ENCODE results near the gene CCDC177. TPM values are rescaled to one million over a fixed set of nuclear protein-coding genes. Genes with fewer than 3 reads are reported as not detected.

Gene CCDC177
- total RNA-seq, 4 donors from 2014 or later: 0.22 TPM; not detected in 3

DNA sequence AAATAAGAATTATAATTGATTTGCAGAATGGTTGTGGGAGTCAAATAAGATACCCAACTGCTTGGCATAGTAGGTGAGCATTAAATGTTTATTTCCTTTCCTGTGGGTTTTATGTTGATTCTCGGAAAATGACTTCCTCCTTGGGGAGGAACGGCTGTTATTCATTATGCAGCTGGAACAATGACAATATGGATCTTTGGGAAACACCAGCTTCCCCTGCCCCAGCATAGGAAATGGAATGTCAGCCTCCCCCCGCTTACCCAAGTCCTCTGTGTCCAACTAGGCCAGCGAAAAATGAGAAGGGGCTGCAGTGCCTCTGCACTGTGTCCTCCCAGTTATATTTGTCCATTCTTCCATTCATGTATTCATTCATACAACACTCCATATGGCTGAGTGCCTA, 11.7 kb upstream of the CCDC177 start:
- TF ChIP-seq POLR2A (IDR thresholded peaks at IDR 0.05): no peak
- H3K36me3 ChIP-seq: no peaks in the 10 kb centered on the region
- DNase-seq: no peak
- peaks cover 0 to 34% (median 4%) of the 10 kb centered on the region in 3 donors for H3K4me1 ChIP-seq
- WGBS, 2 donors: 40 to 67% methylated on average over 4 of the region's 4 CpGs
- H3K4me3 ChIP-seq: no peak overlapping the region
- H3K27ac ChIP-seq: peak overlapping the region in 1 of 4 donors; percentile 50
- intact Hi-C loops (cut with DNase I): loop anchor here (2.0 kb wide), 1 partner anchor 138 kb away; no protein-coding TSS in a partner anchor
- H3K27me3 ChIP-seq: no peaks in the 10 kb centered on the region
- no peaks in the 10 kb centered on the region for H3K9me3 ChIP-seq

DNA sequence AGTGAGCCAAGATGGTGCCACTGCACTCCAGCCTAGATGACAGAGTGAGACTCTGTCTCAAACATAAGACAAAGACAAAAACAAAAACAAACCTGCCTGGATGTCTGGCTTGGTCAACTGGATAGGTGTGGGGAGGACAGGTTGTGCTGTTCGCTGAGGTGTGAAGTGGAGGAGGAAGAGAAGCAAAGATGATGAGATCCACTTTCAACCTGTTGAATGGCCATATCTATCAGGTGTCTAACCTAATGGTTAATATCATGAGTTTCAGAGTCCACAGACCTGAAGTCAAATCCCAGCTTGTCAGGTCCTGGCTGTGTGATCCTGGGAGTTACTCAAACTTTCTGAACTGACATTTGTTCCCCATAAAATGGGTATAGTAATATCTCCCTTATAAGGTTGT, 9.7 kb upstream of the CCDC177 start:
- Histone ChIP-seq H3K36me3 (no peaks in the 10 kb centered on the region), H3K4me1 (peaks cover 5 to 46% (median 8%) of the 10 kb centered on the region in 3 donors), H3K4me3 (no peak overlapping the region), H3K9me3 (no peaks in the 10 kb centered on the region), H3K27ac (no peak overlapping the region), H3K27me3 (no peaks in the 10 kb centered on the region)
- 69 to 86% methylated on average over 1 of the region's 1 CpG for WGBS, 2 donors
- intact Hi-C loops (cut with DNase I): no loop called here
- TF ChIP-seq POLR2A (IDR thresholded peaks at IDR 0.05) (no peak), CTCF (IDR thresholded peaks at IDR 0.05) (no peak)
- no peak for DNase-seq

DNA sequence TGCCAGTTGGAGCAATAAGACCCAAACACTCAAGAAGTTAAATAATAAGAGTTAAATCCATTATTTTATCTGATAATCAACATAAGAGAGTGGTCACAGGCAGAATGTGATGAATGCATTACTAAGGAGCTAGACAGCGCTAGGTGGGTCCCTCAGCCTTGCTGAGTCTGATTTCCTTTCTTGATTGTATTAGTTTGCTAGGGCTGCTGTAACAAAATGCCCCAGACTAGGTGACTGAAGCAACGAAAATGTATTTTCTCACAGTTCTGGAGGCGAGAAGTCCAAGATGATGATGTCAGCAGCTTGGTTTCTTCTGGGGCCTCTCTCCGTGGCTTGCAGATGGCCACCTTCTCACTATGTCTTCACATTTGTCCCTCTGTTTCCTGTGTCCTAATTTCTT, 8.2 kb upstream of the CCDC177 start:
- Histone ChIP-seq H3K36me3 (no peaks in the 10 kb centered on the region), H3K9me3 (no peaks in the 10 kb centered on the region), H3K27ac (no peak overlapping the region), H3K4me1 (peaks cover 5 to 48% (median 9%) of the 10 kb centered on the region in 3 donors), H3K27me3 (peaks cover 0 to 8% (median 0%) of the 10 kb centered on the region in 4 donors), H3K4me3 (no peak overlapping the region)
- no peak for DNase-seq
- TF ChIP-seq CTCF (IDR thresholded peaks at IDR 0.05) (no peak), POLR2A (IDR thresholded peaks at IDR 0.05) (no peak)
- intact Hi-C loops (cut with DNase I): no loop called here
- 91 to 93% methylated on average over 4 of the region's 4 CpGs for WGBS, 2 donors

GRCh38 chr14:69582212-69582611, 7.5 kb upstream of the CCDC177 start:
- Histone ChIP-seq H3K9me3 (no peaks in the 10 kb centered on the region), H3K4me1 (peaks cover 5 to 42% (median 5%) of the 10 kb centered on the region in 3 donors), H3K27me3 (peaks cover 0 to 14% (median 0%) of the 10 kb centered on the region in 4 donors), H3K27ac (no peak overlapping the region), H3K4me3 (no peak overlapping the region), H3K36me3 (no peaks in the 10 kb centered on the region)
- TF ChIP-seq CTCF (IDR thresholded peaks at IDR 0.05): no peak
- no peak for TF ChIP-seq POLR2A (IDR thresholded peaks at IDR 0.05)
- intact Hi-C loops (cut with DNase I): no loop called here
- 87 to 100% methylated on average over 1 of the region's 1 CpG for WGBS, 2 donors
- DNase-seq: no peak

GRCh38 chr14:69581316-69581935, 6.8 kb upstream of the CCDC177 start:
- no peak for TF ChIP-seq POLR2A (IDR thresholded peaks at IDR 0.05)
- TF ChIP-seq CTCF (IDR thresholded peaks at IDR 0.05): no peak
- intact Hi-C loops (cut with DNase I): no loop called here
- Histone ChIP-seq H3K9me3 (no peaks in the 10 kb centered on the region), H3K4me3 (no peak overlapping the region), H3K4me1 (peaks cover 5 to 34% (median 5%) of the 10 kb centered on the region in 3 donors), H3K36me3 (no peaks in the 10 kb centered on the region), H3K27me3 (peaks cover 0 to 21% (median 0%) of the 10 kb centered on the region in 4 donors), H3K27ac (no peak overlapping the region)
- DNase-seq: no peak
- WGBS, 2 donors: 78 to 82% methylated on average over 7 of the region's 7 CpGs

All from esophagus squamous epithelium (tissue), 5 donors.